Subcutaneous adipose tissue (tissue), 4 donors: ENCODE measurements around the gene HAS3. TPM values are rescaled to one million over a fixed set of nuclear protein-coding genes. Genes with fewer than 3 reads are reported as not detected.

ENCODE experiments used
- total RNA-seq, 4 donors: library from RNA; depleted of rRNA; stranded (reverse); fragments of >200 nt; gene quantifications; one replicate each; pipeline ENCODE4 v1.1.0, GENCODE V29; 2016
- TF ChIP-seq, protein P1 (sequence below): fragments of 450-650 bp; IDR thresholded peaks from one replicate; pipeline ENCODE4 v1.5.1; 2016; ENCODE audit warnings: low read depth, mild to moderate bottlenecking, control low read depth, antibody characterized with exemption, moderate library complexity

HAS3 gene
- total RNA-seq, 4 donors from 2014 or later = 0.34 to 1.6 (median 1.0) TPM

DNA sequence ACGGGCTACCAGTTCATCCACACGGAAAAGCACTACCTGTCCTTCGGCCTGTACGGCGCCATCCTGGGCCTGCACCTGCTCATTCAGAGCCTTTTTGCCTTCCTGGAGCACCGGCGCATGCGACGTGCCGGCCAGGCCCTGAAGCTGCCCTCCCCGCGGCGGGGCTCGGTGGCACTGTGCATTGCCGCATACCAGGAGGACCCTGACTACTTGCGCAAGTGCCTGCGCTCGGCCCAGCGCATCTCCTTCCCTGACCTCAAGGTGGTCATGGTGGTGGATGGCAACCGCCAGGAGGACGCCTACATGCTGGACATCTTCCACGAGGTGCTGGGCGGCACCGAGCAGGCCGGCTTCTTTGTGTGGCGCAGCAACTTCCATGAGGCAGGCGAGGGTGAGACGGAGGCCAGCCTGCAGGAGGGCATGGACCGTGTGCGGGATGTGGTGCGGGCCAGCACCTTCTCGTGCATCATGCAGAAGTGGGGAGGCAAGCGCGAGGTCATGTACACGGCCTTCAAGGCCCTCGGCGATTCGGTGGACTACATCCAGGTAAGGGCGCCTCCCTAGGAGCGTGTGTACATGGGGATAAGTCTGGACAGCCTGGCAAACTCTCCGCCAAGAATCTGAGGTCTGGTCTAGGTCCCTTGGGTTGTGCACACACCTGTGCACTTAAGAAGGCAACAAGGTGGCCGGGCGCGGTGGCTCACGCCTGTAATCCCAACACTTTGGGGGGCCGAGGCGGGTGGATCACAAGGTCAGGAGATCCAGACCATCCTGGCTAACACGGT, 4.2 kb downstream of the HAS3 start:
- TF ChIP-seq, protein P1, sequence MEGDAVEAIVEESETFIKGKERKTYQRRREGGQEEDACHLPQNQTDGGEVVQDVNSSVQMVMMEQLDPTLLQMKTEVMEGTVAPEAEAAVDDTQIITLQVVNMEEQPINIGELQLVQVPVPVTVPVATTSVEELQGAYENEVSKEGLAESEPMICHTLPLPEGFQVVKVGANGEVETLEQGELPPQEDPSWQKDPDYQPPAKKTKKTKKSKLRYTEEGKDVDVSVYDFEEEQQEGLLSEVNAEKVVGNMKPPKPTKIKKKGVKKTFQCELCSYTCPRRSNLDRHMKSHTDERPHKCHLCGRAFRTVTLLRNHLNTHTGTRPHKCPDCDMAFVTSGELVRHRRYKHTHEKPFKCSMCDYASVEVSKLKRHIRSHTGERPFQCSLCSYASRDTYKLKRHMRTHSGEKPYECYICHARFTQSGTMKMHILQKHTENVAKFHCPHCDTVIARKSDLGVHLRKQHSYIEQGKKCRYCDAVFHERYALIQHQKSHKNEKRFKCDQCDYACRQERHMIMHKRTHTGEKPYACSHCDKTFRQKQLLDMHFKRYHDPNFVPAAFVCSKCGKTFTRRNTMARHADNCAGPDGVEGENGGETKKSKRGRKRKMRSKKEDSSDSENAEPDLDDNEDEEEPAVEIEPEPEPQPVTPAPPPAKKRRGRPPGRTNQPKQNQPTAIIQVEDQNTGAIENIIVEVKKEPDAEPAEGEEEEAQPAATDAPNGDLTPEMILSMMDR = no peak

DNA sequence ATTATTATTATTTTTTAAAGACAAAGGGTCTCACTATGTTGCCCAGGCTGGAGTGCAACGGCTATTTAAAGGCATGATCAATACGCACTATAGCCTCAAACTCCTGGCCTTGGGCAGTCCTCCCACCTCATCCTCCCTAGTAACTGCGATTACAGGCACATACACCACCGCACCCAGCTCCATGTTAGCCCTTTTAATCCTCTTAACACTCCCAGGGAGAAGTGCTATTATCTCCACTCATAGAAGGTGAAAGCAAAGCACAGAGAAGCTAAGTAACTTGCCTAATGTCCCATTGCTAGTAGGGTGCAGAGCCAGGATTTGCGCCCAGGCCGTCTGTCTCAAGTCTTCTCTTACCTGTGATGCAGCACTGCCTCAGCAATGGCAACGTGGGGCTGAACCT, 5.0 kb downstream of the HAS3 start:
- TF ChIP-seq, protein P1 = no peak

DNA sequence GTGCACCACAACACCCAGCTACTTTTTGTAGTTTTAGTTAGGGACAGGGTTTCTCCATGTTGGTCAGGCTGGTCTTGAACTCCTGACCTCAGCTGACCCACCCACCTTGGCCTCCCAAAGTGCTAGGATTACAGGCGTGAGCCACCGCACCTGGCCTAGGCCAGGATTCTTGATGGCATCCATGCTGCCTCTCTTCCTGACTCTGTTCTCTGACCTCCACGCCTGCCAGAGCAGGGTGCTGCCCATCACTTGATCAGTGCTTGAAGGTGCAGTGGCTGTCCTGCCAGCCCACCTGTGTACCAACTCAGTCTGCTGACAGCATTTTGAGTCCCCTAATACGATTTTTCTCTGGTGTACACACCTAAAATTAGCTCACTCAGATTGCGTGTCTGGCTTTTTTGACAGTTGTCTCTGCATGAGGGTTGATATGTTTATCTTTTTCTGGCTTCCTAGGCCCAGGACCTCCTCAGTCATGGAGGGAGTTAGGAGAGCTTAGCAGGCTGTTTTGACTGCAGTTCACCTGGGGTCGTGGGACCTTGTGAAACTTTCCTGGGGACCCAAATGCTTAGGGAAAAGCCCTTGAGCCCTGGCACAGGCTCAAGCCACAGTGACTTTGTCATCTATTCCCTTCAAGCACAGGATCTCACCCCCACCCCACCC, 5.9 kb downstream of the HAS3 start:
- TF ChIP-seq, protein P1 = no peak

DNA sequence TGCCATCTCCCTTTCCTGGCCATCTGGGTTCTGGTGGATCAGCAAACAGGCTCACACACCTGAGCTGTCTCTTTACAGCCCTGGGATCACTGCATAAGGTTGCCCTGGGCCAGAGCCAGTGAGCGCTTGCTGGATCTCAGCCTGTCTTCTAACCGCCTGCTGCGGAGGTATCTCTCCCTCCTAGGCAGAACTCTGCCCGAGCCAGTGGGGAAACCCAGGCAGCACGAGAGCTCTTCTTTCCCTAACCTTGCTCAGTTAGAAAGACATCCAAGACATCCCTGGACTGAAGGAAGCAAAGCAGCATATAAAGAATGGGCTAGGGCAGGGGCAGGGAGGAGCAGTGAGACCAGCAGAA, 6.4 kb downstream of the HAS3 start:
- TF ChIP-seq, protein P1 = no peak

DNA sequence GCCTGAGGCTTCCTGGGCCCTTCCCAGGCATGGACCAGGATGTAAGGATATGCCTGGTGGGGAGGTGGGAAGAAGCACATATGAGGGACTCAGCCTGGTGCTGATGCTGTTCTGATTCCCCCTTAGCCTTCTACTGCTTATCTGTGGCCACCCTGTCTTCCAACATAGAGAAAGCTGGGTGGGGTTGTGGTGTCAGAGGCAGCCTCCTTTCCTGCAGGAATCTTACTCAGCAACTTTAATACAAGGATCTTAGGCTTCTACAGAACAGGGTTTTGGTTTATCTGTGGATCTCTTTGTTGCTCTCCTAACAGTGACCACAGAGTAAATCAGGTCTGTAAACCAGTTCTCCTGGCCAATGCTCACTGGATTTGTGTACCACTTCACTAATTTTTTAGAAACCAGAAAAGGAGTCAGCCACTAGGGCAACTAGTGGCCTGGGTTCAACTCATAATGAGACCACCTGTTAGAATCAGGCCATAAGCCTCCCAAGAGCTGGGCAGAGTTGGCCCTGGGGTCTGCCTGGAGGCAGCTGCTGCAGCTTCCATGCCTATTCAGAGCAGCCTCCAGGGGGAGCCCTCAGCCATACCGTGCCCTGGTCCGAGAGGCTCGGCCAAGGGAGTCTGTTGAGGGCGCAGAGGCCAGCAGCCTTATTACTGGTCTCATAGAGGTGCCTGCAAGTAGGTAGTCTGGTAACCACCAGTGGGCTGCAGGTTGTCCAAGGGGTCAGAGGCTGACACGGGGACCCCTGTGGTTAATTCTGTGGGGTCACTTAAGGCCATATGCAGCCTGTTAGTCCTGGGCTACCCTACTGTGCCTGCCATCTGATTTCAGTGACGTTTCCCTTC, 7.1 kb downstream of the HAS3 start:
- TF ChIP-seq, protein P1 = no peak

DNA sequence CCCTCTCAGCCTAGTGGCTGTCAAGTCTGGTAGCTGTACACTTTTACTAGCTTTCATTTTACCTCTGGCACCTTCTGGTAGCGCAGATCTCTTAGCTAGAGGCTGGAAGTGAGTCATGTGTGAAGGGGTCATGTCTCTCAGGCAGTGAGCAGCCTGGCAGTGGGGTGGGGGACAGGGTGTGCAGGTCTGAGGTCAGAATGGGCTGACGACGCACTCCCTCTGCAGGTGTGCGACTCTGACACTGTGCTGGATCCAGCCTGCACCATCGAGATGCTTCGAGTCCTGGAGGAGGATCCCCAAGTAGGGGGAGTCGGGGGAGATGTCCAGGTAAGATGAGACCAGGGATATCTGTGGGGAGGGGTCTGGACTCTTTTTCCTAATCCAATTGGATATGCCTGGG, 7.8 kb downstream of the HAS3 start:
- TF ChIP-seq, protein P1 = no peak
